ENCODE data around the gene ROMO1. TPM values are rescaled to one million over a fixed set of nuclear protein-coding genes. Genes with fewer than 3 reads are reported as not detected.

Gene ROMO1
- total RNA-seq, 1 donor from 2014 or later: 719 TPM

DNA sequence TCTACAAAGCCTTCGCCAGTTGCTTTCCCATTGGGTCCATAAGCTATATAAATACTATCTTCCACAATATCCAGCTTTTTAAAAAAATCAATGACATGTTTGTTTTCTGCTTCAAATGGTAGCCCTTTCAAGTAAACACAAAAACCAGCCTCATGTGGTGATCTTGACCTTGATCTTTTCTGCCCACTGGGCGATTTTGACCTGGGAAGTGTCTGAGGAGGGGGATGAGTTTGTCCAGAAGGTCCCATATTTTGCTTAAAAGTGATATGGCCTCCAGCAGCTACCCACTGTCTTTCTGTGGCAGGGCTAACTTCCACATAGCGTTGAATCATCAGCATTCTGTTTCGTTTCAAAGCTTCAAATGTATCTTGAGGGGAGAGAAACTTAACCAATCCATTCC is 45.3 kb upstream of the ROMO1 start:
- Histone ChIP-seq H3K4me3 (ENCODE audit: low read depth, low read length) (no peak overlapping the region), H3K27me3 (ENCODE audit: control insufficient read depth, insufficient read depth, low read length) (no peaks in the 10 kb centered on the region), H3K36me3 (ENCODE audit: control insufficient read depth, insufficient read depth, low read length) (peaks cover 7% of the 10 kb centered on the region)
- no peak for DNase-seq (ENCODE audit: low read depth)
- TF ChIP-seq, protein P1, sequence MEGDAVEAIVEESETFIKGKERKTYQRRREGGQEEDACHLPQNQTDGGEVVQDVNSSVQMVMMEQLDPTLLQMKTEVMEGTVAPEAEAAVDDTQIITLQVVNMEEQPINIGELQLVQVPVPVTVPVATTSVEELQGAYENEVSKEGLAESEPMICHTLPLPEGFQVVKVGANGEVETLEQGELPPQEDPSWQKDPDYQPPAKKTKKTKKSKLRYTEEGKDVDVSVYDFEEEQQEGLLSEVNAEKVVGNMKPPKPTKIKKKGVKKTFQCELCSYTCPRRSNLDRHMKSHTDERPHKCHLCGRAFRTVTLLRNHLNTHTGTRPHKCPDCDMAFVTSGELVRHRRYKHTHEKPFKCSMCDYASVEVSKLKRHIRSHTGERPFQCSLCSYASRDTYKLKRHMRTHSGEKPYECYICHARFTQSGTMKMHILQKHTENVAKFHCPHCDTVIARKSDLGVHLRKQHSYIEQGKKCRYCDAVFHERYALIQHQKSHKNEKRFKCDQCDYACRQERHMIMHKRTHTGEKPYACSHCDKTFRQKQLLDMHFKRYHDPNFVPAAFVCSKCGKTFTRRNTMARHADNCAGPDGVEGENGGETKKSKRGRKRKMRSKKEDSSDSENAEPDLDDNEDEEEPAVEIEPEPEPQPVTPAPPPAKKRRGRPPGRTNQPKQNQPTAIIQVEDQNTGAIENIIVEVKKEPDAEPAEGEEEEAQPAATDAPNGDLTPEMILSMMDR (IDR thresholded peaks at IDR 0.05; ENCODE audit: insufficient read depth, low read length, poor library complexity, severe bottlenecking): no peak

- Histone ChIP-seq H3K36me3 (ENCODE audit: control insufficient read depth, insufficient read depth, low read length) (peaks cover 7% of the 10 kb centered on the region), H3K27me3 (ENCODE audit: control insufficient read depth, insufficient read depth, low read length) (no peaks in the 10 kb centered on the region), H3K4me3 (ENCODE audit: low read depth, low read length) (no peak overlapping the region)
- TF ChIP-seq, protein P1 (IDR thresholded peaks at IDR 0.05; ENCODE audit: insufficient read depth, low read length, poor library complexity, severe bottlenecking): no peak
- no peak for DNase-seq (ENCODE audit: low read depth)
Measured at GRCh38 chr20:35654415-35654814, 44.8 kb upstream of the ROMO1 start.

DNA sequence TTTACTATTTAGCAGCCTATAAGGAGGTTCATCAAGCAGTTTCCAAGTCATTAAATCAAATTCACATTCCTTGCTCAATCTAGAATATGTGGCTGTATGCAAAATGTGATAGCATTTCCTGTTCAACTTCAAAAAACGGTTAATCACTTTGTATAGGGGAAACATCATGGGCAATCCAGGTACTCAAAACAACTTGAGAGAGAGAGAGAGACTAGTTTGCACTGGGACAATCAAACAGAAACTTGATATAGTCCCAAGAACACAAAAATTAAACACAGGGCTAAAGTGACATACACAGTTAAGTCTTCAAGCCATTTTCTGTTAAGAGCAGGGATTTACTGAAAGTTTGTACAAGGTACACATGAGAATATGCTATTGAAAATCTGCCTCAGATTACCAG is 41.9 kb upstream of the ROMO1 start:
- no peak for DNase-seq (ENCODE audit: low read depth)
- TF ChIP-seq, protein P1 (IDR thresholded peaks at IDR 0.05; ENCODE audit: insufficient read depth, low read length, poor library complexity, severe bottlenecking): no peak
- no peak overlapping the region for H3K4me3 ChIP-seq (ENCODE audit: low read depth, low read length)
- peaks cover 7% of the 10 kb centered on the region for H3K36me3 ChIP-seq (ENCODE audit: control insufficient read depth, insufficient read depth, low read length)
- no peaks in the 10 kb centered on the region for H3K27me3 ChIP-seq (ENCODE audit: control insufficient read depth, insufficient read depth, low read length)

DNA sequence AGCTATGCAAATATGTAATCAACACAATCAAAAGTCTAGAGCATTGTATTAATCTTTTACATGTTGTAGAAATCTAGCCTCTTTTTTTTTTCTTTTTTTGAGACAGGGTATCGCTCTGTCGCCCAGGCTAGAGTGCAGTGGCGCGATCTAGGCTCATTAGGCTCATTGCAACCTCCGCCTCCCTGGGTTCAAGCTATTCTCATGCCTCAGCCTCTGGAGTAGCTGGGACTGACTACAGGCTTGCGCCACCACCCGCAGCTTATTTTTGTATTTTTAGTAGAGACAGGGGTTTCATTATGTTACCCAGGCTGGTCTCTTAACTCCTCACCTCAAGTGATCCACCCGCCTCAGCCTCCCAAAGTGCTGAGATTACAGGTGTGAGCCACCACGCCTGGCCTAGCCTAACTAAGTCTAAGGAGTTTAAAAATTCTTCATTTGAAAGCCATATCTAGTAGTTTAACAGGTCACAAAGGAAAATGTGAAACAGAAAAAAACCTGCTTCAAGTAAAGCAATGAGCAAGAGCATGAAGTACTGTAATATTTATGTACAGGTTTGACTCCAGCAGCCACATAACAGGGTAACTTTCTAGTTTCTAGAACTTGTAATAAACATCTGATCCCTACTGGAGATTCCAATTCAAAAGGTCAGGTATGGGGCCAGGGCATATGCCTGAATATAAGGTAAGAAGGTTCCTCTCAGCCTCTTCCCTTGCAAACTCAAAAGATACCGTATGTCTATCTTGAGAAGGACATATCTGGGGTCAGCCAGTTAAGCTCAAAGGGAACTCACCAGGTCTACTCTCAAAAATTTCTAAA is 38.9 kb upstream of the ROMO1 start:
- H3K4me3 ChIP-seq (ENCODE audit: low read depth, low read length): no peak overlapping the region
- TF ChIP-seq, protein P1 (IDR thresholded peaks at IDR 0.05; ENCODE audit: insufficient read depth, low read length, poor library complexity, severe bottlenecking): no peak
- DNase-seq (ENCODE audit: low read depth): no peak

DNA sequence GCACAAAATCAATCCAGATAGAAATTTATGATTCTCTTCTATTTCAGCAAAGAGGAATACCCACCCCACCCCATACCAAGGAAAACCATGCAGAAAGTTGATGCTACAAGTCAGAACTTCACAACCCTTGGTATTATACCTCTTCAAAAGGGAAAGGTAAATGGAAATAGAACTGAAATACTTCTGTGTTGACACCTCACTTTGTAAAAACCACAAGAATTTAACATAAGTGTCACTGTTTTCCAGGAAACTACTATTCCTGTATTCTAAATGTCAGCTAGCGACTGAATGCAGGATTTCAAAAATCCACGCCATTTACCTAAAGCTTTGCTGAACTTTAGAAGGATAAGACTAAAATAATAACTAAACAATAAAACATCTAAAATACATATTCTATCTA is 38.2 kb upstream of the ROMO1 start:
- DNase-seq (ENCODE audit: low read depth): no peak
- H3K27me3 ChIP-seq (ENCODE audit: control insufficient read depth, insufficient read depth, low read length): no peaks in the 10 kb centered on the region
- no peak overlapping the region for H3K4me3 ChIP-seq (ENCODE audit: low read depth, low read length)
- no peaks in the 10 kb centered on the region for H3K36me3 ChIP-seq (ENCODE audit: control insufficient read depth, insufficient read depth, low read length)
- TF ChIP-seq, protein P1 (IDR thresholded peaks at IDR 0.05; ENCODE audit: insufficient read depth, low read length, poor library complexity, severe bottlenecking): no peak

More for the DNA sequence above, 38.9 kb upstream of the ROMO1 start:
- H3K27me3 ChIP-seq (ENCODE audit: control insufficient read depth, insufficient read depth, low read length): no peaks in the 10 kb centered on the region
- no peaks in the 10 kb centered on the region for H3K36me3 ChIP-seq (ENCODE audit: control insufficient read depth, insufficient read depth, low read length)

DNA sequence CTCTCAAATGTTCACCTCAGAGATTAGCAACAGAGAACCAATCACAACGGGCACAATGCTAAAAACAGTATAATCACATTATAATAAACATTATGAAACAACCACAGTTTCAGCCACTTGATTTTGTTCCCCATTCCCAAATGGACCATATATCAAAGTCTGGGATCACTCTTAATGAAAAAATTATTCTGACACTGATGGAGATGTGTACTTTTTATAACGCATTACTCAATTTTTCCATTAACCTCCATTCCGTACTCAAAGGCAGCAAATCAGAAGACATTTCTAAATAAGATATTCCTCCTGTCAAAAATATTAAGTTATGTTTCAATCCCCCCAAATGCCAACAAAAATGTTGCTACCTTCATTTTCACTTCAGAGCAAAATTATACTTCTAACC is 37.3 kb upstream of the ROMO1 start:
- no peak overlapping the region for H3K4me3 ChIP-seq (ENCODE audit: low read depth, low read length)
- no peak for DNase-seq (ENCODE audit: low read depth)
- TF ChIP-seq, protein P1 (IDR thresholded peaks at IDR 0.05; ENCODE audit: insufficient read depth, low read length, poor library complexity, severe bottlenecking): no peak

More for the DNA sequence above, 37.3 kb upstream of the ROMO1 start:
- Histone ChIP-seq H3K27me3 (ENCODE audit: control insufficient read depth, insufficient read depth, low read length) (no peaks in the 10 kb centered on the region), H3K36me3 (ENCODE audit: control insufficient read depth, insufficient read depth, low read length) (no peaks in the 10 kb centered on the region)

Data from kidney epithelial cell (primary cell).